HL-60/S4 treated with phorbol 12-myristate 13-acetate at 8.2 ng/mL for 4 days and 3 days (cell line): Measurements from ENCODE around the gene TNIK.
"Not testable (repeated sequence)": the region's sequence is repeated elsewhere in the genome, so short reads cannot be mapped to it uniquely, and the experiment has no call there.

ENCODE experiments used
- in situ Hi-C: fragments of 300-500 bp; cut with MboI; formaldehyde crosslinking; loops from 2 replicates; pipeline ENCODE4 v1.15.0; 2022; ENCODE audit warnings: low sequenced_read_pairs

The TNIK gene

GRCh38 chr3:171320750-171321558 is 139.3 kb downstream of the TNIK start:
- in situ Hi-C loops, result no loop called here

GRCh38 chr3:171317171-171317570 is 143.0 kb downstream of the TNIK start:
- in situ Hi-C loops, result no loop called here

GRCh38 chr3:171315919-171316318 is 144.3 kb downstream of the TNIK start:
- in situ Hi-C loops, result no loop called here

GRCh38 chr3:171315101-171315500 is 145.1 kb downstream of the TNIK start:
- in situ Hi-C loops, result no loop called here

GRCh38 chr3:171314341-171314740 is 145.9 kb downstream of the TNIK start:
- in situ Hi-C loops, result no loop called here

GRCh38 chr3:171313702-171314101 is 146.5 kb downstream of the TNIK start:
- in situ Hi-C loops, result no loop called here

- in situ Hi-C loops, result no loop called here
These were observed 147.5 kb downstream of the TNIK start for GRCh38 chr3:171312741-171313140.

- in situ Hi-C loops, result no loop called here
These were observed 148.4 kb downstream of the TNIK start for GRCh38 chr3:171311784-171312183.

GRCh38 chr3:171309906-171310359 is 150.3 kb downstream of the TNIK start:
- in situ Hi-C loops, result no loop called here

GRCh38 chr3:171307988-171308387 is 152.2 kb downstream of the TNIK start:
- in situ Hi-C loops, result no loop called here

- in situ Hi-C loops, result no loop called here
These were observed 153.1 kb downstream of the TNIK start for GRCh38 chr3:171307046-171307585.

GRCh38 chr3:171306631-171307030 is 153.6 kb downstream of the TNIK start:
- in situ Hi-C loops, result no loop called here

GRCh38 chr3:171305823-171306222 is 154.4 kb downstream of the TNIK start:
- in situ Hi-C loops, result not testable (repeated sequence)

GRCh38 chr3:171304498-171304897 is 155.7 kb downstream of the TNIK start:
- in situ Hi-C loops, result not testable (repeated sequence)

- in situ Hi-C loops, result not testable (repeated sequence)
These were observed 156.2 kb downstream of the TNIK start for GRCh38 chr3:171304017-171304416.

- in situ Hi-C loops, result no loop called here
These were observed 158.2 kb downstream of the TNIK start for GRCh38 chr3:171301998-171302397.

GRCh38 chr3:171301002-171301401 is 159.2 kb downstream of the TNIK start:
- in situ Hi-C loops, result no loop called here

- in situ Hi-C loops, result no loop called here
These were observed 162.3 kb downstream of the TNIK start for GRCh38 chr3:171297951-171298350.

- in situ Hi-C loops, result no loop called here
These were observed 163.0 kb downstream of the TNIK start for GRCh38 chr3:171297207-171297606.

GRCh38 chr3:171295484-171296373 is 164.5 kb downstream of the TNIK start:
- in situ Hi-C loops, result no loop called here

GRCh38 chr3:171293142-171293782 is 166.9 kb downstream of the TNIK start:
- in situ Hi-C loops, result no loop called here
